AG04449 (cell line): ENCODE results near the gene HIPK1.

Source experiments
- CTCF ChIA-PET: fragments of 350-600 bp; formaldehyde crosslinking; extraction: SDS; loops from one replicate; lab custom pipeline; 2021; ENCODE audit warnings: antibody characterized with exemption; lab: Yijun Ruan, JAX
- POLR2A ChIA-PET: fragments of 400-600, 350-600 bp; formaldehyde crosslinking; extraction: SDS; loops from one replicate; lab custom pipeline; 2020; ENCODE audit warnings: antibody characterized with exemption, inconsistent platforms; lab: Yijun Ruan, JAX
- DNase-seq: peaks from one replicate; pipeline ENCODE4 v3.0.0-alpha.2; 2010; ENCODE audit warnings: low read depth, low spot score
- H3K4me3 ChIP-seq: 2 replicates; pipeline ENCODE4 v1.5.1; 2011; ENCODE audit warnings: low read depth, mild to moderate bottlenecking, control low read depth, low read length
- CTCF ChIP-seq: IDR thresholded peaks from one replicate; pipeline ENCODE4 v1.5.1; 2011; ENCODE audit warnings: mild to moderate bottlenecking, moderate library complexity, low read length, control low read depth, inconsistent platforms; ENCODE audit not compliant: insufficient read depth; ENCODE audit errors: missing control alignments

HIPK1 gene

GRCh38 chr1:113990961-113991360 is 61.8 kb downstream of the HIPK1 start:
- TF ChIP-seq CTCF, result no peak
- ChIA-PET POLR2A (no interaction called here), CTCF (interaction anchor here (1.2 to 2.1 kb wide), 3 partner anchors 9 to 292 kb away, joined by 3 to 7 read pairs (median 3); no protein-coding TSS in a partner anchor)
- H3K4me3 ChIP-seq, result no peak overlapping the region
- DNase-seq, result no peak

- TF ChIP-seq CTCF, result no peak
- H3K4me3 ChIP-seq, result no peak overlapping the region
- ChIA-PET CTCF (interaction anchor here (1.4 to 2.1 kb wide), 2 partner anchors 8 to 14 kb away, joined by 3 to 7 read pairs; no protein-coding TSS in a partner anchor), POLR2A (no interaction called here)
- no peak for DNase-seq
Observed at GRCh38 chr1:113991467-113991997, 62.4 kb downstream of the HIPK1 start.

GRCh38 chr1:113993072-113993471 is 63.9 kb downstream of the HIPK1 start:
- no peak for DNase-seq
- ChIA-PET POLR2A (no interaction called here), CTCF (interaction anchor here (0.6 to 2.1 kb wide), 2 partner anchors 16 to 153 kb away, joined by 3 to 7 read pairs; no protein-coding TSS in a partner anchor)
- H3K4me3 ChIP-seq, result no peak overlapping the region
- no peak for TF ChIP-seq CTCF

GRCh38 chr1:113993766-113994165 is 64.6 kb downstream of the HIPK1 start:
- DNase-seq, result no peak
- ChIA-PET CTCF (no interaction called here), POLR2A (no interaction called here)

GRCh38 chr1:113995382-113995781 is 66.3 kb downstream of the HIPK1 start:
- no peak for DNase-seq
- ChIA-PET CTCF (interaction anchor here (1.6 kb wide), 1 partner anchor 16 kb away, joined by 6 read pairs; the partner anchor contains the start of gene OLFML3), POLR2A (no interaction called here)
- no peak for TF ChIP-seq CTCF
- no peak overlapping the region for H3K4me3 ChIP-seq

More at GRCh38 chr1:113993766-113994165, 64.6 kb downstream of the HIPK1 start:
- H3K4me3 ChIP-seq, result no peak overlapping the region
- TF ChIP-seq CTCF, result no peak

- no peak for DNase-seq
- no peak overlapping the region for H3K4me3 ChIP-seq
- ChIA-PET CTCF (interaction anchor here (1.1 kb wide), 1 partner anchor 19 kb away, joined by 3 read pairs; the partner anchor contains the start of gene OLFML3), POLR2A (no interaction called here)
- TF ChIP-seq CTCF, result no peak
Observed at GRCh38 chr1:113998361-113998760, 69.2 kb downstream of the HIPK1 start.
